Measurements from ENCODE around the gene PIGU. TPM values are rescaled to one million over a fixed set of nuclear protein-coding genes. Genes with fewer than 3 reads are reported as not detected.

The PIGU gene
- total and polyA plus RNA-seq, 2 of the 13 experiments (the other 11 are each of a cell fraction or from before 2014, with no cell fraction given), result 45.5 to 231 TPM

- TF ChIP-seq CHD4 (IDR thresholded peaks at IDR 0.05; ENCODE audit: borderline replicate concordance, low read length), result peak; percentile 93; the same call in 1 of the 2 replicates
- no peak for TF ChIP-seq DBP (CRISPR knock-in tag; IDR thresholded peaks at IDR 0.05; ENCODE audit: not compliant biosample characterization)
- peak; percentile 77; the same call in 1 of the 2 replicates for TF ChIP-seq MTA1 (CRISPR knock-in tag; IDR thresholded peaks at IDR 0.05; ENCODE audit: borderline replicate concordance)
- 0 out of 2 replicates have a peak, but pooled peaks have one; percentile 75 for TF ChIP-seq ZNF230 (CRISPR knock-in tag; IDR thresholded peaks at IDR 0.05)
- TF ChIP-seq KMT2A (CRISPR knock-in tag; IDR thresholded peaks at IDR 0.05), result peak; percentile 33; the same call in 1 of the 2 replicates
- peak; percentile 55; the same call in 1 of the 2 replicates for TF ChIP-seq MAX (IDR thresholded peaks at IDR 0.05)
- TF ChIP-seq MXD3 (CRISPR knock-in tag; IDR thresholded peaks at IDR 0.05), result no peak
- TF ChIP-seq CBX1 (IDR thresholded peaks at IDR 0.05; ENCODE audit: low read depth), result peak; percentile 47
- TF ChIP-seq CCAR2 (optimal IDR thresholded peaks at IDR 0.05; ENCODE audit: low read depth, low read length), result no peak
- TF ChIP-seq ZNF253 (CRISPR knock-in tag; IDR thresholded peaks at IDR 0.05; ENCODE audit: borderline replicate concordance), result no peak
- no peak for TF ChIP-seq TRIM24 (CRISPR knock-in tag; IDR thresholded peaks at IDR 0.05)
- TF ChIP-seq ZFP62 (CRISPR knock-in tag; IDR thresholded peaks at IDR 0.05), result no peak
- TF ChIP-seq ARNTL (CRISPR knock-in tag; IDR thresholded peaks at IDR 0.05), result 0 out of 2 replicates have a peak, but pooled peaks have one; percentile 11
- TF ChIP-seq PRDM15 (CRISPR knock-in tag; IDR thresholded peaks at IDR 0.05), result no peak
- TF ChIP-seq MXD1 (CRISPR knock-in tag; IDR thresholded peaks at IDR 0.05), result no peak
- no peak for TF ChIP-seq POLR2G (IDR thresholded peaks at IDR 0.05; ENCODE audit: low read depth, low read length)
- peak; percentile 73; the same call in 1 of the 2 replicates for TF ChIP-seq POGZ (CRISPR knock-in tag; IDR thresholded peaks at IDR 0.05)
- TF ChIP-seq ZNF432 (CRISPR knock-in tag; IDR thresholded peaks at IDR 0.05; ENCODE audit: borderline replicate concordance), result no peak
- no peak for TF ChIP-seq RBAK (CRISPR knock-in tag; IDR thresholded peaks at IDR 0.05)
- TF ChIP-seq MBNL3 (CRISPR knock-in tag; conservative IDR thresholded peaks at IDR 0.05), result no peak
- no peak; the same call in 1 of the 2 replicates for TF ChIP-seq ZNF878 (CRISPR knock-in tag; IDR thresholded peaks at IDR 0.05)
- TF ChIP-seq ZNF12 (CRISPR knock-in tag; IDR thresholded peaks at IDR 0.05), result no peak
- TF ChIP-seq HNRNPK (IDR thresholded peaks at IDR 0.05; ENCODE audit: low read depth, low read length, poor library complexity, severe bottlenecking), result no peak
- no peak for TF ChIP-seq JUN (CRISPR knock-in tag; IDR thresholded peaks at IDR 0.05)
- TF ChIP-seq ZNF780A (CRISPR knock-in tag; IDR thresholded peaks at IDR 0.05), result no peak
These were observed 40.6 kb upstream of the PIGU start (continued) for GRCh38 chr20:34717230-34718095.
